Liver (tissue), 9 donors: ENCODE data around the gene NECTIN1. TPM values are rescaled to one million over a fixed set of nuclear protein-coding genes. Genes with fewer than 3 reads are reported as not detected.

Experiments used
- DNase-seq: peaks from one replicate; pipeline ENCODE4 v3.0.0-alpha.2; 2017; ENCODE audit warnings: low spot score
- H3K27ac ChIP-seq, 2 donors: one replicate each; pipeline ENCODE4 v1.7.0; 2013; ENCODE audit warnings: inconsistent platforms in 2 of 2, low read length in 2 of 2, control low read depth in 1 of 2, low read depth in 1 of 2, mild to moderate bottlenecking in 1 of 2
- H3K27me3 ChIP-seq, 4 donors: one replicate each; pipeline versions ENCODE4 v1.6.1 to v1.7.0; 2013; ENCODE audit warnings: low read length in 3 of 4, inconsistent platforms in 1 of 4, mild to moderate bottlenecking in 1 of 4, moderate library complexity in 1 of 4; ENCODE audit not compliant: control insufficient read depth in 4 of 4, insufficient read depth in 4 of 4
- H3K36me3 ChIP-seq, 4 donors: one replicate each; pipeline versions ENCODE4 v1.6.1 to v1.7.0; 2013; ENCODE audit warnings: low read length in 3 of 4, mild to moderate bottlenecking in 3 of 4, low read depth in 1 of 4, moderate library complexity in 1 of 4; ENCODE audit not compliant: control insufficient read depth in 4 of 4, insufficient read depth in 3 of 4
- H3K4me1 ChIP-seq, 4 donors: one replicate each; pipeline versions ENCODE4 v1.6.1 to v1.7.0; 2013; ENCODE audit warnings: low read length in 3 of 4, mild to moderate bottlenecking in 3 of 4, moderate library complexity in 1 of 4; ENCODE audit not compliant: control insufficient read depth in 4 of 4, insufficient read depth in 4 of 4
- H3K4me3 ChIP-seq, 3 donors: one replicate each; pipeline versions ENCODE4 v1.6.1 to v1.7.0; 2013; ENCODE audit warnings: low read length in 3 of 3, control low read depth in 1 of 3, low read depth in 1 of 3, mild to moderate bottlenecking in 1 of 3
- H3K9ac ChIP-seq, 2 donors: one replicate each; pipeline ENCODE4 v1.7.0; 2013; ENCODE audit warnings: low read length in 2 of 2, mild to moderate bottlenecking in 2 of 2, moderate library complexity in 2 of 2, control low read depth in 1 of 2, low read depth in 1 of 2
- H3K9me3 ChIP-seq, 4 donors: one replicate each; pipeline versions ENCODE4 v1.6.1 to v1.7.0; 2013; ENCODE audit warnings: low read length in 3 of 4; ENCODE audit not compliant: control insufficient read depth in 4 of 4
- EGR1 ChIP-seq, 2 donors: IDR thresholded peaks; 2 replicates each; pipeline ENCODE4 v1.6.1; 2016 to 2018; ENCODE audit warnings: antibody characterized with exemption in 2 of 2, low read depth in 2 of 2
- FOXA1 ChIP-seq: IDR thresholded peaks from 2 replicates; pipeline ENCODE4 v1.6.1; 2016; ENCODE audit warnings: antibody characterized with exemption
- FOXA2 ChIP-seq: IDR thresholded peaks from 2 replicates; pipeline ENCODE4 v1.6.1; 2016; ENCODE audit warnings: antibody characterized with exemption
- HNF4A ChIP-seq, 2 donors: conservative IDR thresholded peaks; 2 replicates each; pipeline ENCODE4 v1.6.1; 2016; ENCODE audit warnings: antibody characterized with exemption in 2 of 2, mild to moderate bottlenecking in 2 of 2
- HNF4G ChIP-seq: IDR thresholded peaks from 2 replicates; pipeline ENCODE4 v1.6.1; 2016; ENCODE audit warnings: antibody characterized with exemption
- JUND ChIP-seq, 2 donors: IDR thresholded peaks; 2 replicates each; pipeline ENCODE4 v1.6.1; 2016; ENCODE audit warnings: antibody characterized with exemption in 2 of 2
- NR2F2 ChIP-seq: IDR thresholded peaks from 2 replicates; pipeline ENCODE4 v1.6.1; 2016; ENCODE audit warnings: antibody characterized with exemption
- RAD21 ChIP-seq, 2 donors: IDR thresholded peaks; 2 replicates each; pipeline ENCODE4 v1.6.1; 2016; ENCODE audit warnings: antibody characterized with exemption in 2 of 2, mild to moderate bottlenecking in 2 of 2
- RXRA ChIP-seq, 2 donors: IDR thresholded peaks; 2 replicates each; pipeline ENCODE4 v1.6.1; 2017 to 2018; ENCODE audit warnings: antibody characterized with exemption in 2 of 2, mild to moderate bottlenecking in 1 of 2
- SP1 ChIP-seq: IDR thresholded peaks from 2 replicates; pipeline ENCODE4 v1.6.1; 2018; ENCODE audit warnings: antibody characterized with exemption, mild to moderate bottlenecking
- TAF1 ChIP-seq: conservative IDR thresholded peaks from 2 replicates; pipeline ENCODE4 v1.6.1; 2016; ENCODE audit warnings: antibody characterized with exemption, mild to moderate bottlenecking
- YY1 ChIP-seq: IDR thresholded peaks from 2 replicates; pipeline ENCODE4 v1.6.1; 2016; ENCODE audit warnings: antibody characterized with exemption, mild to moderate bottlenecking
- WGBS: extraction: QIAGEN DNeasy Blood & Tissue Kit; methylation state at CpG from one replicate; pipeline ENCODE4 v1.1.7; 2013; 5-methylcytosine and 5-hydroxymethylcytosine counted together
- polyA plus RNA-seq, 2 donors: library from polyadenylated mRNA; stranded (reverse) in 1 of 2; unstranded in 1 of 2; fragments of 200-250 nt in 1 of 2; fragments of >200 nt in 1 of 2; fragmentation: Nextera tagmentation in 1 of 2; extraction: Ambion mirVana in 1 of 2; gene quantifications; one replicate each; pipeline versions ENCODE4 v1.2.1 to v1.2.3, GENCODE V29; 2013 to 2015
- total RNA-seq, 2 donors: library from RNA; depleted of rRNA; stranded (reverse); fragments of >200 nt; gene quantifications; one replicate each; pipeline ENCODE4 v1.2.3, GENCODE V29; 2014
- TF ChIP-seq, protein P1 (sequence below): IDR thresholded peaks from 2 replicates; pipeline ENCODE4 v1.6.1; 2016; ENCODE audit warnings: antibody characterized with exemption
- TF ChIP-seq, protein P2 (sequence below): fragments of 150-350 bp; IDR thresholded peaks from 2 replicates; pipeline ENCODE4 v1.5.1; 2017; ENCODE audit warnings: improper control_type of control experiment, low read depth, low read length; ENCODE audit not compliant: missing input control
- TF ChIP-seq, protein P3 (sequence below): IDR thresholded peaks from 2 replicates; pipeline ENCODE4 v1.6.1; 2016; ENCODE audit warnings: antibody characterized with exemption, mild to moderate bottlenecking
- TF ChIP-seq, protein P4 (sequence below): IDR thresholded peaks from 2 replicates; pipeline ENCODE4 v1.6.1; 2016; ENCODE audit warnings: antibody characterized with exemption
- TF ChIP-seq, protein P5 (sequence below): IDR thresholded peaks from 2 replicates; pipeline ENCODE4 v1.6.1; 2016; ENCODE audit warnings: antibody characterized with exemption
- donor health status: healthy.
- donor health status: healthy.
- donor health status: healthy.
- donor health status: healthy.
- donor health status: healthy.

Gene NECTIN1
- total and polyA plus RNA-seq, 4 donors = 0.69 to 7.7 (median 5.0) TPM

DNA sequence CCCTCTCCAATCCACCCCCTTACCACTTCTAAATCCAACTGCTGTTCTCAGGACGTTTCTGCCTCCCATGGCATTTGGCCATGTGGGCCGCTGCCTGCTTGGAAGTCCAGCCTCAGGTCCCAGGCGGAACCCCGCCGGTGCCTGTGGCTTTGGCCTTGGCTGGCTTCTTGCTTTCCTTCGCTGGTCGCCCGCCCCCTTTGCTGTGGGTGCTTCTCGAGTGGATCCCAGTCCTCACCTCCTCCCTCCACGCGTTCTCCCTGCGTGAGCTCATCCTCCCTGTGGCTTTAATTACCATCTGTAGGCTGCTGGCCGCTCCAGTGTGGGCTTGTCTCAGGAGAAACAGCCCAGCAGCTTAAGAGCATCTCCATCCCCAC lies 111.7 kb downstream of the NECTIN1 start:
- H3K4me3 ChIP-seq = no peak overlapping the region
- H3K9ac ChIP-seq = no peak overlapping the region
- no peaks in the 10 kb centered on the region for H3K9me3 ChIP-seq
- 78% methylated on average over 13 of the region's 13 CpGs for WGBS
- no peaks in the 10 kb centered on the region for H3K27me3 ChIP-seq
- H3K4me1 ChIP-seq = no peaks in the 10 kb centered on the region
- no peak for DNase-seq
- no peaks in the 10 kb centered on the region for H3K36me3 ChIP-seq
- no peak overlapping the region for H3K27ac ChIP-seq
- TF ChIP-seq RAD21 (IDR thresholded peaks at IDR 0.05) (no peak), TAF1 (no peak), FOXA2 (no peak), NR2F2 (no peak), HNF4A (conservative IDR thresholded peaks at IDR 0.05) (no peak), FOXA1 (no peak), RXRA (IDR thresholded peaks at IDR 0.05) (no peak), JUND (IDR thresholded peaks at IDR 0.05) (no peak), EGR1 (IDR thresholded peaks at IDR 0.05; ENCODE audit: low read depth in 2 of 2) (no peak), HNF4G (no peak), YY1 (no peak), SP1 (no peak)
- TF ChIP-seq, protein P1, sequence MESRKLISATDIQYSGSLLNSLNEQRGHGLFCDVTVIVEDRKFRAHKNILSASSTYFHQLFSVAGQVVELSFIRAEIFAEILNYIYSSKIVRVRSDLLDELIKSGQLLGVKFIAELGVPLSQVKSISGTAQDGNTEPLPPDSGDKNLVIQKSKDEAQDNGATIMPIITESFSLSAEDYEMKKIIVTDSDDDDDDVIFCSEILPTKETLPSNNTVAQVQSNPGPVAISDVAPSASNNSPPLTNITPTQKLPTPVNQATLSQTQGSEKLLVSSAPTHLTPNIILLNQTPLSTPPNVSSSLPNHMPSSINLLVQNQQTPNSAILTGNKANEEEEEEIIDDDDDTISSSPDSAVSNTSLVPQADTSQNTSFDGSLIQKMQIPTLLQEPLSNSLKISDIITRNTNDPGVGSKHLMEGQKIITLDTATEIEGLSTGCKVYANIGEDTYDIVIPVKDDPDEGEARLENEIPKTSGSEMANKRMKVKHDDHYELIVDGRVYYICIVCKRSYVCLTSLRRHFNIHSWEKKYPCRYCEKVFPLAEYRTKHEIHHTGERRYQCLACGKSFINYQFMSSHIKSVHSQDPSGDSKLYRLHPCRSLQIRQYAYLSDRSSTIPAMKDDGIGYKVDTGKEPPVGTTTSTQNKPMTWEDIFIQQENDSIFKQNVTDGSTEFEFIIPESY = no peak
- TF ChIP-seq, protein P2, sequence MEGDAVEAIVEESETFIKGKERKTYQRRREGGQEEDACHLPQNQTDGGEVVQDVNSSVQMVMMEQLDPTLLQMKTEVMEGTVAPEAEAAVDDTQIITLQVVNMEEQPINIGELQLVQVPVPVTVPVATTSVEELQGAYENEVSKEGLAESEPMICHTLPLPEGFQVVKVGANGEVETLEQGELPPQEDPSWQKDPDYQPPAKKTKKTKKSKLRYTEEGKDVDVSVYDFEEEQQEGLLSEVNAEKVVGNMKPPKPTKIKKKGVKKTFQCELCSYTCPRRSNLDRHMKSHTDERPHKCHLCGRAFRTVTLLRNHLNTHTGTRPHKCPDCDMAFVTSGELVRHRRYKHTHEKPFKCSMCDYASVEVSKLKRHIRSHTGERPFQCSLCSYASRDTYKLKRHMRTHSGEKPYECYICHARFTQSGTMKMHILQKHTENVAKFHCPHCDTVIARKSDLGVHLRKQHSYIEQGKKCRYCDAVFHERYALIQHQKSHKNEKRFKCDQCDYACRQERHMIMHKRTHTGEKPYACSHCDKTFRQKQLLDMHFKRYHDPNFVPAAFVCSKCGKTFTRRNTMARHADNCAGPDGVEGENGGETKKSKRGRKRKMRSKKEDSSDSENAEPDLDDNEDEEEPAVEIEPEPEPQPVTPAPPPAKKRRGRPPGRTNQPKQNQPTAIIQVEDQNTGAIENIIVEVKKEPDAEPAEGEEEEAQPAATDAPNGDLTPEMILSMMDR = no peak
- TF ChIP-seq, protein P3, sequence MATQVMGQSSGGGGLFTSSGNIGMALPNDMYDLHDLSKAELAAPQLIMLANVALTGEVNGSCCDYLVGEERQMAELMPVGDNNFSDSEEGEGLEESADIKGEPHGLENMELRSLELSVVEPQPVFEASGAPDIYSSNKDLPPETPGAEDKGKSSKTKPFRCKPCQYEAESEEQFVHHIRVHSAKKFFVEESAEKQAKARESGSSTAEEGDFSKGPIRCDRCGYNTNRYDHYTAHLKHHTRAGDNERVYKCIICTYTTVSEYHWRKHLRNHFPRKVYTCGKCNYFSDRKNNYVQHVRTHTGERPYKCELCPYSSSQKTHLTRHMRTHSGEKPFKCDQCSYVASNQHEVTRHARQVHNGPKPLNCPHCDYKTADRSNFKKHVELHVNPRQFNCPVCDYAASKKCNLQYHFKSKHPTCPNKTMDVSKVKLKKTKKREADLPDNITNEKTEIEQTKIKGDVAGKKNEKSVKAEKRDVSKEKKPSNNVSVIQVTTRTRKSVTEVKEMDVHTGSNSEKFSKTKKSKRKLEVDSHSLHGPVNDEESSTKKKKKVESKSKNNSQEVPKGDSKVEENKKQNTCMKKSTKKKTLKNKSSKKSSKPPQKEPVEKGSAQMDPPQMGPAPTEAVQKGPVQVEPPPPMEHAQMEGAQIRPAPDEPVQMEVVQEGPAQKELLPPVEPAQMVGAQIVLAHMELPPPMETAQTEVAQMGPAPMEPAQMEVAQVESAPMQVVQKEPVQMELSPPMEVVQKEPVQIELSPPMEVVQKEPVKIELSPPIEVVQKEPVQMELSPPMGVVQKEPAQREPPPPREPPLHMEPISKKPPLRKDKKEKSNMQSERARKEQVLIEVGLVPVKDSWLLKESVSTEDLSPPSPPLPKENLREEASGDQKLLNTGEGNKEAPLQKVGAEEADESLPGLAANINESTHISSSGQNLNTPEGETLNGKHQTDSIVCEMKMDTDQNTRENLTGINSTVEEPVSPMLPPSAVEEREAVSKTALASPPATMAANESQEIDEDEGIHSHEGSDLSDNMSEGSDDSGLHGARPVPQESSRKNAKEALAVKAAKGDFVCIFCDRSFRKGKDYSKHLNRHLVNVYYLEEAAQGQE = no peak
- TF ChIP-seq, protein P4, sequence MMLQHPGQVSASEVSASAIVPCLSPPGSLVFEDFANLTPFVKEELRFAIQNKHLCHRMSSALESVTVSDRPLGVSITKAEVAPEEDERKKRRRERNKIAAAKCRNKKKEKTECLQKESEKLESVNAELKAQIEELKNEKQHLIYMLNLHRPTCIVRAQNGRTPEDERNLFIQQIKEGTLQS = no peak
- TF ChIP-seq, protein P5, sequence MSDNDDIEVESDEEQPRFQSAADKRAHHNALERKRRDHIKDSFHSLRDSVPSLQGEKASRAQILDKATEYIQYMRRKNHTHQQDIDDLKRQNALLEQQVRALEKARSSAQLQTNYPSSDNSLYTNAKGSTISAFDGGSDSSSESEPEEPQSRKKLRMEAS = no peak
